Esophagus (tissue), 2 donors: Measurements from ENCODE around the gene CPNE1. TPM values are rescaled to one million over a fixed set of nuclear protein-coding genes. Genes with fewer than 3 reads are reported as not detected.

Experiments
- H3K27ac ChIP-seq, 2 donors: one replicate each; pipeline ENCODE4 v1.5.1; 2013; ENCODE audit warnings: low read depth in 2 of 2, mild to moderate bottlenecking in 2 of 2, inconsistent platforms in 1 of 2, low read length in 1 of 2, moderate library complexity in 1 of 2
- H3K27me3 ChIP-seq, 2 donors: one replicate each; pipeline ENCODE4 v1.6.1; 2013; ENCODE audit warnings: low read length in 2 of 2, control low read depth in 1 of 2, mild to moderate bottlenecking in 1 of 2; ENCODE audit not compliant: insufficient read depth in 2 of 2, control insufficient read depth in 1 of 2
- H3K36me3 ChIP-seq, 2 donors: one replicate each; pipeline ENCODE4 v1.6.1; 2013; ENCODE audit warnings: low read length in 1 of 2; ENCODE audit not compliant: control insufficient read depth in 2 of 2, insufficient read depth in 2 of 2
- H3K4me1 ChIP-seq, 2 donors: one replicate each; pipeline ENCODE4 v1.6.1; 2013; ENCODE audit warnings: low read length in 1 of 2; ENCODE audit not compliant: control insufficient read depth in 2 of 2, insufficient read depth in 2 of 2
- H3K4me3 ChIP-seq, 2 donors: one replicate each; pipeline ENCODE4 v1.5.1; 2013; ENCODE audit warnings: low read length in 2 of 2, mild to moderate bottlenecking in 2 of 2, low read depth in 1 of 2, moderate library complexity in 1 of 2
- H3K9me3 ChIP-seq, 2 donors: one replicate each; pipeline ENCODE4 v1.6.1; 2013; ENCODE audit warnings: mild to moderate bottlenecking in 2 of 2, low read depth in 1 of 2, low read length in 1 of 2, moderate library complexity in 1 of 2; ENCODE audit not compliant: control insufficient read depth in 2 of 2, insufficient read depth in 1 of 2
- WGBS, 2 donors: extraction: QIAGEN DNeasy Blood & Tissue Kit; methylation state at CpG; one replicate each; pipeline ENCODE4 v1.1.7; 2013; 5-methylcytosine and 5-hydroxymethylcytosine counted together
- polyA plus RNA-seq, 2 donors: library from polyadenylated mRNA; stranded (reverse); fragments of 200-250 nt; gene quantifications; one replicate each; pipeline ENCODE4 v1.2.3, GENCODE V29; 2013
- donor health status: healthy with polysubstance abuse.
- donor health status: Bipolar disorder and iron deficiency.

CPNE1 gene
- polyA plus RNA-seq, 2 donors: 88.9 to 119 TPM

DNA sequence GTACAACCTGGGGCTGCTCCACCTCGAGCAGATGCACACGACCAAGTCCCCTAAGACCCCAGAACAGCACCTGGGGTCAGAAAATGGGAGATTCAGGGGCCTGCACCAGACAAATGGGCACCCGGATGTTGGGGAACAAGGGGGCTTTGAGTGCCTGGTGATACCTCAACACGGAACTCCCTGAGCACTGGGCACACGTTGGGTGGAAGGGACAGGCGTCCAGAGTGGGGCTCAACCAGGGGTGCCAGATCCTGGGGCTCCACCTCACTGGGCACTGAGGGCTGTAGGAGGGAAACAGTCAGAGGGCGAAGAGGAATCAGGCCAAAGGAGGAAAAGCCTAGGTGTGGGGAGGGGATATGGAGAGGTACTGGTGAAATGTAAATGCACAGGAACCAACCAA, 82.6 kb downstream of the CPNE1 start:
- Histone ChIP-seq H3K27me3 (no peaks in the 10 kb centered on the region), H3K4me3 (no peak overlapping the region), H3K9me3 (peaks cover 0 to 7% of the 10 kb centered on the region in 2 donors), H3K4me1 (peaks cover 4 to 9% of the 10 kb centered on the region in 2 donors), H3K27ac (no peak overlapping the region), H3K36me3 (no peaks in the 10 kb centered on the region)
- 86 to 91% methylated on average over 7 of the region's 7 CpGs for WGBS, 2 donors

DNA sequence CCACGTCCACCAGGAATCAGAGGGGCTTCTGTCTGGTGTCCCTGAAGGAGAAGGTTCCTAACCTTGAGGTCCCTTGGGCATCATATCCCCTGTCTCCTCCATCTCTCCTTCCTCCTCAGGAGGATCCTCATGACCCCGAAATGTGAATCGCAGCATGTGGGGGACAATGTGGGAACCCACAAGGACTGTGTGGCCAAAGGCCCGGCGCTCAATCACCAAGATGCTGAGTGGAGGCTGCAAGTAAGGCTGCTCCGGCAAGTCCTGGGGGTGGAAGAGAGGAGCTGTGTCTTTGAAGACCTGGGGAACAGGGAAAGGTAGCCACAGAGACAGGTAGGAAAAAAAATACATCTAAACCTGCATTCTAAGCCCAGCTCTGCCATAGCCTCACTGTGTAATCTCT, 85.5 kb downstream of the CPNE1 start:
- no peak overlapping the region for H3K27ac ChIP-seq
- H3K27me3 ChIP-seq: no peaks in the 10 kb centered on the region
- H3K4me1 ChIP-seq: peaks cover 4 to 6% of the 10 kb centered on the region in 2 donors
- WGBS, 2 donors: 95 to 97% methylated on average over 6 of the region's 6 CpGs
- no peak overlapping the region for H3K4me3 ChIP-seq
- H3K36me3 ChIP-seq: no peaks in the 10 kb centered on the region
- peaks cover 0 to 7% of the 10 kb centered on the region in 2 donors for H3K9me3 ChIP-seq

DNA sequence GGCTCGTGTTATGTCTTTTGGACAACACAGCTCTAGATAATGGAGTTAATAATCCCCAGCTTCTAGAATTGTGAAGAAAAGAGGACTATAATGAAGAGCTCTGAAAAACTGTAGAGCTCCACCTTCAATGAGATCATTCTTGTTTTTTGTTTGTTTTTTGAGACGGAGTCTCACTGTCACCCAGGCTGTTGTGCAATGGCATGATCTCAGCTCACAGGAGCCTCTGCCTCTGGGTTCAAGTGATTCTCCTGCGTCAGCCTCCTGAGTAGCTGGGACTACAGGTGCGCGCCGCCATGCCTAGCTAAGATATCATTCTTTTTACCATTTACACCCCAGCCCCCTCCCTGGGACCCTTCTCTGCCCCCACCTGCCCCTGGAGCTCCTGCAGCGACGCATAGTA, 86.2 kb downstream of the CPNE1 start:
- H3K27ac ChIP-seq: no peak overlapping the region
- no peaks in the 10 kb centered on the region for H3K4me1 ChIP-seq
- H3K4me3 ChIP-seq: no peak overlapping the region
- peaks cover 0 to 7% of the 10 kb centered on the region in 2 donors for H3K9me3 ChIP-seq
- no peaks in the 10 kb centered on the region for H3K36me3 ChIP-seq
- 84 to 86% methylated on average over 8 of the region's 8 CpGs for WGBS, 2 donors
- H3K27me3 ChIP-seq: no peaks in the 10 kb centered on the region

DNA sequence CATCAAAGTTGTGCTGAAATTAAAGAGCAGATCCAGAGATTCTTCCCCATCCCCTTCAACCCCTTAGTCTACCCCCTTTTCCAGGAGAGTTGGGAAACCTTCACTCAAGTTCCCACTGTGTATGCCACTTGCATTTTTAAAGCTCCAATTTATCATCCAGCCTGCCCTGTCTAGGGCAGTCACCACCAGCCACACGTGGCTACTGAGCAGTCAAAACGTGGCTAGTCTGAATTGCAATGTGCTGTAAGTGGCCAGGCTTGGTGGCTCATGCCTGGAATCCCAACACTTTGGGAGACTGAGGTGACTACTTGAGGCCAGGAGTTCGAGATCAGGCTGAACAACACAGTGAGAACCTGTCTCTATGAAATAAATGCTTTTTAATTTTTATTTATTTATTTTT, 87.9 kb downstream of the CPNE1 start:
- no peak overlapping the region for H3K4me3 ChIP-seq
- H3K36me3 ChIP-seq: no peaks in the 10 kb centered on the region
- no peaks in the 10 kb centered on the region for H3K27me3 ChIP-seq
- no peaks in the 10 kb centered on the region for H3K4me1 ChIP-seq
- H3K27ac ChIP-seq: no peak overlapping the region
- peaks cover 0 to under 1% of the 10 kb centered on the region in 2 donors for H3K9me3 ChIP-seq
- WGBS, 2 donors: 60% methylated on average over 3 of the region's 3 CpGs

Other genes with a start within 250 kb of the CPNE1 start
- under 1 TPM in 1 of 2 donors, not detected in 1; 0.02 TPM for gene GDF5, start 226.7 kb downstream of the CPNE1 start, polyA plus RNA-seq
- gene CEP250, start 209.3 kb downstream of the CPNE1 start, polyA plus RNA-seq: 10 to 100 TPM in 1 of 2 donors, 1 to 10 TPM in 1; 6.8 to 20.7 TPM
- not detected for gene C20orf173, start 135.2 kb downstream of the CPNE1 start, polyA plus RNA-seq
- gene ERGIC3, start 122.8 kb downstream of the CPNE1 start, polyA plus RNA-seq: 100 to 1,000 TPM; 104 to 148 TPM
- gene SPAG4, start 49.1 kb downstream of the CPNE1 start, polyA plus RNA-seq: 1 to 10 TPM; 1.6 to 3.8 TPM
- 10 to 100 TPM in 1 of 2 donors, 1 to 10 TPM in 1; 9.4 to 15.3 TPM for gene RBM12, start within 50 bp of the CPNE1 start, polyA plus RNA-seq
- 10 to 100 TPM; 18.2 to 23.4 TPM for gene NFS1, start 34.5 kb upstream of the CPNE1 start, polyA plus RNA-seq
- gene ROMO1, start 34.5 kb upstream of the CPNE1 start, polyA plus RNA-seq: 100 to 1,000 TPM; 335 to 517 TPM
- 100 to 1,000 TPM; 164 to 335 TPM for gene RBM39, start 77.4 kb upstream of the CPNE1 start, polyA plus RNA-seq
- 10 to 100 TPM; 13.0 to 15.8 TPM for gene PHF20, start 107.1 kb upstream of the CPNE1 start, polyA plus RNA-seq